Measurements from ENCODE around the gene HSPA12A.

HSPA12A gene

GRCh38 chr10:116636976-116637375, 105.4 kb downstream of the HSPA12A start (continued):
- TF ChIP-seq REST (tag by site-specific recombination; IDR thresholded peaks at IDR 0.05): no peak
- no peak for TF ChIP-seq ZNF610 (tag by site-specific recombination; IDR thresholded peaks at IDR 0.05; ENCODE audit: borderline replicate concordance)
- no peak for TF ChIP-seq RBAK (tag by site-specific recombination; IDR thresholded peaks at IDR 0.05)
- TF ChIP-seq ZNF184 (tag by site-specific recombination; IDR thresholded peaks at IDR 0.05): 0 out of 2 replicates have a peak, but pooled peaks have one; percentile 32
- no peak for TF ChIP-seq ZNF549 (tag by site-specific recombination; IDR thresholded peaks at IDR 0.05)
- TF ChIP-seq ZNF488 (tag by site-specific recombination; IDR thresholded peaks at IDR 0.05): no peak
- no peak for TF ChIP-seq ZNF362 (tag by site-specific recombination; IDR thresholded peaks at IDR 0.05)
- no peak for TF ChIP-seq ZFP3 (tag by site-specific recombination; IDR thresholded peaks at IDR 0.05; ENCODE audit: low read depth)

- no peak for TF ChIP-seq CTCF (tag by site-specific recombination; IDR thresholded peaks at IDR 0.05)
- 0 out of 2 replicates have a peak, but pooled peaks have one; percentile 29 for TF ChIP-seq ZBTB17 (tag by site-specific recombination; IDR thresholded peaks at IDR 0.05)
- H3K4me1 ChIP-seq (ENCODE audit: control insufficient read depth, insufficient read depth, low read length): no peaks in the 10 kb centered on the region
- no peaks in the 10 kb centered on the region for H3K9me3 ChIP-seq (ENCODE audit: control insufficient read depth, insufficient read depth, low read depth, low read length)
- ChIA-PET POLR2A (no interaction called here), CTCF (interaction anchor here (0.6 to 1.5 kb wide), 4 partner anchors 9 to 152 kb away, joined by 4 read pairs; no protein-coding TSS in a partner anchor)
- no peaks in the 10 kb centered on the region for H3K36me3 ChIP-seq (ENCODE audit: control insufficient read depth in 2 of 2, insufficient read depth in 1 of 2, low read length in 2 of 2)
- H3K4me3 ChIP-seq (ENCODE audit: low read depth, low read length): no peak overlapping the region
- H3K27ac ChIP-seq (ENCODE audit: extremely low read depth, low read depth, low read length): no peak overlapping the region
Measured at GRCh38 chr10:116636385-116636784, 106.0 kb downstream of the HSPA12A start.

GRCh38 chr10:116634126-116634975, 108.0 kb downstream of the HSPA12A start:
- ChIA-PET POLR2A (no interaction called here), CTCF (no interaction called here)
- Histone ChIP-seq H3K27ac (ENCODE audit: extremely low read depth, low read depth, low read length) (no peak overlapping the region), H3K4me1 (ENCODE audit: control insufficient read depth, insufficient read depth, low read length) (no peaks in the 10 kb centered on the region), H3K36me3 (ENCODE audit: control insufficient read depth in 2 of 2, insufficient read depth in 1 of 2, low read length in 2 of 2) (no peaks in the 10 kb centered on the region), H3K9me3 (ENCODE audit: control insufficient read depth, insufficient read depth, low read depth, low read length) (no peaks in the 10 kb centered on the region), H3K4me3 (ENCODE audit: low read depth, low read length) (no peak overlapping the region)
- TF ChIP-seq ZIC2 (tag by site-specific recombination; IDR thresholded peaks at IDR 0.05): no peak
- peak; percentile 91 for TF ChIP-seq ZNF596 (tag by site-specific recombination; IDR thresholded peaks at IDR 0.05)
- no peak for TF ChIP-seq REPIN1 (tag by site-specific recombination; IDR thresholded peaks at IDR 0.05; ENCODE audit: low read depth)
- no peak for TF ChIP-seq ZNF76 (tag by site-specific recombination; IDR thresholded peaks at IDR 0.05; ENCODE audit: borderline replicate concordance, low read depth)
- TF ChIP-seq ZNF791 (tag by site-specific recombination; IDR thresholded peaks at IDR 0.05): no peak
- TF ChIP-seq ATF2 (tag by site-specific recombination; IDR thresholded peaks at IDR 0.05; ENCODE audit: low read depth): no peak
- TF ChIP-seq ZNF202 (tag by site-specific recombination; IDR thresholded peaks at IDR 0.05; ENCODE audit: borderline replicate concordance): peak; percentile 98
- TF ChIP-seq ZBTB17 (tag by site-specific recombination; IDR thresholded peaks at IDR 0.05): no peak
- no peak for TF ChIP-seq ZNF19 (tag by site-specific recombination; IDR thresholded peaks at IDR 0.05; ENCODE audit: low read depth)
- 0 out of 2 replicates have a peak, but pooled peaks have one; percentile 44 for TF ChIP-seq PRDM1 (tag by site-specific recombination; IDR thresholded peaks at IDR 0.05)
- TF ChIP-seq SP3 (tag by site-specific recombination; IDR thresholded peaks at IDR 0.05): no peak

Data from HEK293 (cell line).